ENCODE results near the gene GHRL.

DNA sequence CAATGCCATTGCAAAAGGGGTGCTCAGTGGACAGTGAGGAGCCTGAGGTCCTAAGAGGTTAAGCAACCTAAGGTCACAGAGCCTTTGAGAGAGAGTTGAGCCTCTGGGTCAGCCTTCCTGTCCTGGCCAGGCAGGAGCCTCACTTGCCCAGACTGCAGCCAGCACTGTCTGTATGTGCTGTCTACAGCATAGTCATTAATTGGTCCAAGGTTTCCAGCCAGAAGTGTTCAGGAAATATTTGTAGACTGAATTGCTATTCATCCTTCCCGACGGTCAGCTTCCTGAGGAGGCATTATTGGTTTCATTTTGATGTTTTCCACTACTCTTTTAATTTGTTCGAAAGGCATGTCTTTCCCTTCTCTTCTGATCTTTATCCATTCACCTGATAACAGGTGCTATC, 20.1 kb upstream of the GHRL start:
- TF ChIP-seq, protein P1, sequence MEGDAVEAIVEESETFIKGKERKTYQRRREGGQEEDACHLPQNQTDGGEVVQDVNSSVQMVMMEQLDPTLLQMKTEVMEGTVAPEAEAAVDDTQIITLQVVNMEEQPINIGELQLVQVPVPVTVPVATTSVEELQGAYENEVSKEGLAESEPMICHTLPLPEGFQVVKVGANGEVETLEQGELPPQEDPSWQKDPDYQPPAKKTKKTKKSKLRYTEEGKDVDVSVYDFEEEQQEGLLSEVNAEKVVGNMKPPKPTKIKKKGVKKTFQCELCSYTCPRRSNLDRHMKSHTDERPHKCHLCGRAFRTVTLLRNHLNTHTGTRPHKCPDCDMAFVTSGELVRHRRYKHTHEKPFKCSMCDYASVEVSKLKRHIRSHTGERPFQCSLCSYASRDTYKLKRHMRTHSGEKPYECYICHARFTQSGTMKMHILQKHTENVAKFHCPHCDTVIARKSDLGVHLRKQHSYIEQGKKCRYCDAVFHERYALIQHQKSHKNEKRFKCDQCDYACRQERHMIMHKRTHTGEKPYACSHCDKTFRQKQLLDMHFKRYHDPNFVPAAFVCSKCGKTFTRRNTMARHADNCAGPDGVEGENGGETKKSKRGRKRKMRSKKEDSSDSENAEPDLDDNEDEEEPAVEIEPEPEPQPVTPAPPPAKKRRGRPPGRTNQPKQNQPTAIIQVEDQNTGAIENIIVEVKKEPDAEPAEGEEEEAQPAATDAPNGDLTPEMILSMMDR (IDR thresholded peaks at IDR 0.05), result no peak
- no peak for TF ChIP-seq POLR2A (IDR thresholded peaks at IDR 0.05)

All from esophagus squamous epithelium (tissue), 4 donors.